SU-DHL-6 (cell line): ENCODE results near the gene PTPRK.

Experiments used
- H2AFZ ChIP-seq: fragments of 200-600 bp; sonication (generic); 2 replicates; pipeline ENCODE4 v1.6.1; 2014; ENCODE audit warnings: low read depth, mild to moderate bottlenecking, moderate library complexity, mixed read lengths, antibody characterized with exemption, low read length; ENCODE audit not compliant: severe bottlenecking
- H3F3A ChIP-seq: fragments of 200-600 bp; shearing (Covaris generic); 2 replicates; pipeline ENCODE4 v1.6.0; 2016; ENCODE audit warnings: antibody characterized with exemption, mild to moderate bottlenecking; ENCODE audit not compliant: insufficient read depth
- H3K27ac ChIP-seq: fragments of 200-600 bp; sonication (generic); 2 replicates; pipeline ENCODE4 v1.5.1; 2016; ENCODE audit warnings: low read depth, mild to moderate bottlenecking, low read length, moderate library complexity, mixed read lengths
- H3K27me3 ChIP-seq: fragments of 200-600 bp; sonication (generic), shearing (Covaris generic); 2 replicates; pipeline ENCODE4 v1.6.0; 2014; ENCODE audit warnings: mild to moderate bottlenecking, low read length
- H3K36me3 ChIP-seq: fragments of 200-600 bp; sonication (generic); 2 replicates; pipeline ENCODE4 v1.6.1; 2014; ENCODE audit warnings: mild to moderate bottlenecking, low read length, mixed read lengths
- H3K4me2 ChIP-seq: fragments of 300-600, 200-600 bp; shearing (Covaris generic), sonication (generic); 2 replicates; pipeline ENCODE4 v1.6.0; 2014; ENCODE audit warnings: low read length, low read depth, mild to moderate bottlenecking; ENCODE audit not compliant: poor library complexity, severe bottlenecking
- H3K4me3 ChIP-seq: fragments of 200-600 bp; sonication (generic); 2 replicates; pipeline ENCODE4 v1.5.1; 2014; ENCODE audit warnings: antibody characterized with exemption, low read length, mild to moderate bottlenecking, mixed read lengths; ENCODE audit not compliant: insufficient read depth, poor library complexity, severe bottlenecking
- H3K79me2 ChIP-seq: fragments of 200-600 bp; sonication (generic); 2 replicates; pipeline ENCODE4 v1.6.1; 2014; ENCODE audit warnings: mild to moderate bottlenecking, low read length, moderate library complexity; ENCODE audit not compliant: insufficient read depth
- H3K9ac ChIP-seq: fragments of 200-600 bp; sonication (generic); 2 replicates; pipeline ENCODE4 v1.7.0; 2014; ENCODE audit warnings: mild to moderate bottlenecking, low read length
- H3K9me2 ChIP-seq: fragments of 200-600 bp; sonication (generic); replicated peaks from 2 replicates; pipeline ENCODE4 v1.6.1; 2014; ENCODE audit warnings: low read length; ENCODE audit not compliant: insufficient read depth
- H3K9me3 ChIP-seq: fragments of 200-600 bp; sonication (generic); 2 replicates; pipeline ENCODE4 v1.6.1; 2014; ENCODE audit warnings: low read length, mixed read lengths; ENCODE audit not compliant: insufficient read depth
- H4K20me1 ChIP-seq: fragments of 200-600 bp; sonication (generic); 2 replicates; pipeline ENCODE4 v1.6.1; 2014; ENCODE audit warnings: low read depth, mild to moderate bottlenecking, antibody characterized with exemption, low read length, moderate library complexity, mixed read lengths
- EZH2phosphoT487 ChIP-seq: fragments of 200-600 bp; sonication (generic), shearing (Covaris generic); conservative IDR thresholded peaks from 2 replicates; pipeline ENCODE4 v1.6.1; 2018; ENCODE audit warnings: mild to moderate bottlenecking, antibody characterized with exemption, low read length, moderate library complexity, mixed read lengths
- TF ChIP-seq, protein P1 (sequence below): fragments of 200-600 bp; sonication (generic); IDR thresholded peaks from one replicate; pipeline ENCODE4 v1.5.1; 2017; ENCODE audit warnings: antibody characterized with exemption, mild to moderate bottlenecking, low read length, moderate library complexity; ENCODE audit not compliant: insufficient read depth, poor library complexity, severe bottlenecking

The PTPRK gene

DNA sequence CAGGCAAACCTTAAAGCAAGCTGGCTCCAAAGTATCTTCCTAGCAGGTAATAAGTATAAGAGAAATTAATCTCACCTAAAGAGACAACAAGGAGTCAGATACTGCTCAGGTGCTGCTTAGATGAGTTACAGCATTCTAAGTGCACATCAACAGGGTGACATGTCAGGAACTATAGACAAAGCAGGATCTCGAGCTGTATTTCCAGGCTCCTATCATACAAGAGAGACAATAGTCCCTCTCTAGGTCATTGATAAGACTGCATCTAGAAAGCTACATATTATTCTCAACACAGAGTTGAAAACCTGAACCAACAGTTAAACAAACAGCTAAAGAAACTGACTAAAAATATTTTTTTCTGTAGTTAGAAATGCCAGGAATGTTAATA, 3.9 kb downstream of the PTPRK start:
- Histone ChIP-seq H3K27me3 (no peaks in the 10 kb centered on the region), H3K9me3 (no peaks in the 10 kb centered on the region), H3K4me3 (no peak overlapping the region), H2AFZ (no peak overlapping the region), H3F3A (no peaks in the 10 kb centered on the region), H3K4me2 (no peak overlapping the region), H4K20me1 (no peaks in the 10 kb centered on the region), H3K36me3 (no peaks in the 10 kb centered on the region), H3K9ac (no peak overlapping the region), H3K27ac (no peak overlapping the region), H3K9me2 (no peaks in the 10 kb centered on the region), H3K79me2 (no peaks in the 10 kb centered on the region)
- TF ChIP-seq EZH2phosphoT487, result no peak
- TF ChIP-seq, protein P1, sequence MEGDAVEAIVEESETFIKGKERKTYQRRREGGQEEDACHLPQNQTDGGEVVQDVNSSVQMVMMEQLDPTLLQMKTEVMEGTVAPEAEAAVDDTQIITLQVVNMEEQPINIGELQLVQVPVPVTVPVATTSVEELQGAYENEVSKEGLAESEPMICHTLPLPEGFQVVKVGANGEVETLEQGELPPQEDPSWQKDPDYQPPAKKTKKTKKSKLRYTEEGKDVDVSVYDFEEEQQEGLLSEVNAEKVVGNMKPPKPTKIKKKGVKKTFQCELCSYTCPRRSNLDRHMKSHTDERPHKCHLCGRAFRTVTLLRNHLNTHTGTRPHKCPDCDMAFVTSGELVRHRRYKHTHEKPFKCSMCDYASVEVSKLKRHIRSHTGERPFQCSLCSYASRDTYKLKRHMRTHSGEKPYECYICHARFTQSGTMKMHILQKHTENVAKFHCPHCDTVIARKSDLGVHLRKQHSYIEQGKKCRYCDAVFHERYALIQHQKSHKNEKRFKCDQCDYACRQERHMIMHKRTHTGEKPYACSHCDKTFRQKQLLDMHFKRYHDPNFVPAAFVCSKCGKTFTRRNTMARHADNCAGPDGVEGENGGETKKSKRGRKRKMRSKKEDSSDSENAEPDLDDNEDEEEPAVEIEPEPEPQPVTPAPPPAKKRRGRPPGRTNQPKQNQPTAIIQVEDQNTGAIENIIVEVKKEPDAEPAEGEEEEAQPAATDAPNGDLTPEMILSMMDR, result no peak

DNA sequence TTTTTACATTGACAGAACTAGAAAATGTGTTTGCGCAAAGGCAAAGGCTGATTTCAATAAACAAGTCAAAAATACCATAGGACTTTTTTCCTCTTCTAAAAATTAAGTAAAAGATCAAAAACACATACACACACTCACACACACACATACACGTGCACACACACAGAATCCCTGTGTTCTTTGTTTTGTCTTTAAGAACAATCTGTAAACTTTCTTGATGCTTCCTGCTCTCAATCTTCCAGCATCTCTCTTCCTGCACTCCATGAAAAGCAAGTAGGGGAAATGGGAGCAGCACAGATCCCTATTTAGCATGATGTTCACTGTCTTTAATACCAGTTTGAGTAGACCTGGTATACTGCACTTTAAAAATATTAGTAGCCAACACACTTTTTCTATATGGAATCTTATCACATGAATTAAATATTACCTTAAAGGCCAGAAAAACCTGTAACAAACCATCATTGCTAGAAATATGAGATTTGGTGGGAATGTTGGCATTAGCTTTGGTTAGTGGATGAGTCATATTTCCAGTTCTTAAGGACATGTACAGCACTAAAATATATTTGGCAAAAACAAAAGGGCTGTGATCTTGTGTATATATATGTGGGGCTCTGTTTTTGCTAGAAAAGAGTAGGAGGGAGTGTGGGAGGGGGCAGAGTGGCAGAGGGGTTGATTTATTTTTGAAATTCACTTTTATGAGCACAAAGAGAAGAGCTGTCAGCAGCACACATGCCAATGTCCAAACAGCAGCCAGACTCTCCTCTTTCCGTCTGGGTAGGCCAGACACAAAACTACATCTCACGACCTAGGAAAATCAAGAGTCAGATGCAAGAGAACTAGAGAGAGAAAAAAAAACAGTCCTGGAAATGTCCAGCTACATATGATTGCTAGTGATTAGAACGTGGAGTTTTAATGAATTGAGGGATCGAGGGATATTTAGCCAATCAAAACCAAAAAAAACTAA, 4.6 kb downstream of the PTPRK start:
- H3K79me2 ChIP-seq, result no peaks in the 10 kb centered on the region
- no peaks in the 10 kb centered on the region for H3K27me3 ChIP-seq
- TF ChIP-seq EZH2phosphoT487, result no peak
- TF ChIP-seq, protein P1, result no peak
- no peak overlapping the region for H3K4me3 ChIP-seq
- no peak overlapping the region for H3K27ac ChIP-seq
- no peaks in the 10 kb centered on the region for H3F3A ChIP-seq
- H4K20me1 ChIP-seq, result no peaks in the 10 kb centered on the region
- H3K4me2 ChIP-seq, result no peak overlapping the region
- H3K9me2 ChIP-seq, result no peaks in the 10 kb centered on the region
- H3K36me3 ChIP-seq, result no peaks in the 10 kb centered on the region
- H2AFZ ChIP-seq, result no peak overlapping the region
- no peak overlapping the region for H3K9ac ChIP-seq
- H3K9me3 ChIP-seq, result no peaks in the 10 kb centered on the region

DNA sequence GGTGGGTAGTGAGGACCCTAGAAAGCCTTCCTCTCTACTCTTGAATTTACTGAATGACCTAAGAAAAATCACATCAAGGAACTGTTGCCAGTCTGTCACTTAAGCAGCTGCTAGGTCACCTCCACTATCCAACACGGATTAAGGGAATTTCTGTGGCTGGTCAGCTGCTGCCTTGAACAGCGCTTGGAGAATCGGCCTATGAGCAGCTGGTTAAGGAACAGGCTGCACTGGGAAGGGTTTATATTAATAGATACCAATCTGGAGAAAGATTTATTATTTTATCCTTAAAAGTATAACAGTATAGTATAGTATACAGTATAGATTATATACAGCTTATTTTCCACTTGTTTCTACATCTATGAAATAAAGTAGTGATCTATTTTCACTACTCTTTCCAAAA, 6.5 kb downstream of the PTPRK start:
- Histone ChIP-seq H3K79me2 (no peaks in the 10 kb centered on the region), H3K9ac (no peak overlapping the region), H3K27ac (no peak overlapping the region)

More for the DNA sequence above, 6.5 kb downstream of the PTPRK start:
- Histone ChIP-seq H3F3A (no peaks in the 10 kb centered on the region), H3K36me3 (no peaks in the 10 kb centered on the region), H2AFZ (no peak overlapping the region), H3K9me2 (no peaks in the 10 kb centered on the region), H3K9me3 (no peaks in the 10 kb centered on the region), H3K4me2 (no peak overlapping the region), H4K20me1 (no peaks in the 10 kb centered on the region), H3K27me3 (no peaks in the 10 kb centered on the region), H3K4me3 (no peak overlapping the region)
- TF ChIP-seq, protein P1, result no peak
- TF ChIP-seq EZH2phosphoT487, result no peak
